HCT116 (cell line): ENCODE results near the gene RHNO1. TPM values are rescaled to one million over a fixed set of nuclear protein-coding genes. Genes with fewer than 3 reads are reported as not detected.

Source experiments
- ATAC-seq: fragments of 200-7000 bp; cut with Tn5 transposase; 2 replicates; pipeline ENCODE4 v1.9.1; 2020; ENCODE audit warnings: mild to moderate bottlenecking, moderate library complexity
- BruUV-seq: library from RNA; stranded (reverse); fragments of 400-500 nt; replicated peaks from 2 replicates; lab custom pipeline; 2021; lab: Mats Ljungman, UMichigan
- CTCF ChIA-PET: fragments of 300-600 bp; sonication (Branson Sonifier 250); formaldehyde crosslinking; loops from one replicate; lab custom pipeline; 2021; ENCODE audit warnings: antibody characterized with exemption; lab: Charles Lee
- POLR2A ChIA-PET: fragments of 300-600, 350-600 bp; sonication (Branson Sonifier 250); formaldehyde crosslinking; loops from one replicate; lab custom pipeline; 2021; ENCODE audit warnings: antibody characterized with exemption; lab: Charles Lee
- RAD21 ChIA-PET, 2 experiments: fragments of 300-600 bp; sonication (Branson Sonifier 250); formaldehyde crosslinking; loops; one replicate each; lab custom pipeline; 2023; ENCODE audit warnings: low total read pairs in 2 of 2; ENCODE audit not compliant: uncharacterized antibody in 2 of 2, unreplicated experiment in 2 of 2, low non-redundant PET in 1 of 2; lab: Charles Lee
- DNase-seq: peaks from one replicate; pipeline ENCODE4 v3.0.0-alpha.2; 2010; ENCODE audit warnings: low read depth, low spot score
- H2AFZ ChIP-seq: fragments of 200-600 bp; shearing (Covaris generic), sonication (generic); 2 replicates; pipeline ENCODE4 v1.6.1; 2017; ENCODE audit warnings: low read depth, mixed run types, mixed read lengths, antibody characterized with exemption, low read length; ENCODE audit not compliant: poor library complexity, severe bottlenecking
- H3K27ac ChIP-seq: 2 replicates; pipeline ENCODE4 v1.5.1; 2012; ENCODE audit warnings: low read depth, low read length
- H3K27me3 ChIP-seq: fragments of 200-600 bp; sonication (generic); 2 replicates; pipeline ENCODE4 v1.6.1; 2016; ENCODE audit warnings: mixed run types, low read length, mixed read lengths; ENCODE audit not compliant: insufficient read depth
- H3K36me3 ChIP-seq, 2 experiments: fragments of 200-500 bp in 1 of 2; fragments of 200-600 bp in 1 of 2; sonication (Bioruptor generic) in 1 of 2; sonication (generic) in 1 of 2; 2 replicates each; pipeline versions ENCODE4 v1.5.1 to v1.6.1; 2014 to 2016; ENCODE audit warnings: low read length in 2 of 2, inconsistent platforms in 1 of 2, mixed read lengths in 1 of 2, mixed run types in 1 of 2; ENCODE audit not compliant: insufficient read depth in 2 of 2, control insufficient read depth in 1 of 2
- H3K4me1 ChIP-seq, 2 experiments: fragments of 200-600 bp in 1 of 2; sonication (generic) in 1 of 2; 2 replicates each; pipeline versions ENCODE4 v1.5.1 to v1.6.1; 2012 to 2017; ENCODE audit warnings: low read length in 2 of 2, inconsistent platforms in 1 of 2, mild to moderate bottlenecking in 1 of 2, mixed read lengths in 1 of 2, mixed run types in 1 of 2, moderate library complexity in 1 of 2; ENCODE audit not compliant: insufficient read depth in 2 of 2, control insufficient read depth in 1 of 2
- H3K4me2 ChIP-seq: fragments of 200-600 bp; sonication (generic); 2 replicates; pipeline ENCODE4 v1.6.1; 2017; ENCODE audit warnings: mixed run types, low read length, mixed read lengths
- H3K4me3 ChIP-seq, 2 experiments: fragments of 200-600 bp in 1 of 2; sonication (generic) in 1 of 2; replicated peaks in 1 of 2; 2 replicates each; pipeline ENCODE4 v1.5.1; 2011 to 2016; ENCODE audit warnings: low read length in 2 of 2, control low read depth in 1 of 2, low read depth in 1 of 2, mild to moderate bottlenecking in 1 of 2, mixed read lengths in 1 of 2, mixed run types in 1 of 2
- H3K79me2 ChIP-seq: fragments of 200-600 bp; sonication (generic); 2 replicates; pipeline ENCODE4 v1.6.1; 2017; ENCODE audit warnings: mild to moderate bottlenecking, mixed run types, low read length, moderate library complexity, mixed read lengths; ENCODE audit not compliant: insufficient read depth
- H3K9ac ChIP-seq: fragments of 200-600 bp; sonication (generic); 2 replicates; pipeline ENCODE4 v1.6.1; 2016; ENCODE audit warnings: low read length, mixed read lengths
- H3K9me2 ChIP-seq: fragments of 200-600 bp; sonication (generic), shearing (Covaris generic); 2 replicates; pipeline ENCODE4 v1.6.1; 2017; ENCODE audit warnings: mixed run types, mild to moderate bottlenecking, moderate library complexity; ENCODE audit not compliant: insufficient read depth
- H3K9me3 ChIP-seq, 2 experiments: fragments of 200-500 bp in 1 of 2; fragments of 200-600 bp in 1 of 2; sonication (Bioruptor generic) in 1 of 2; sonication (generic) in 1 of 2; 2 replicates each; pipeline ENCODE4 v1.6.1; 2014 to 2017; ENCODE audit warnings: low read length in 2 of 2, mixed read lengths in 2 of 2, inconsistent platforms in 1 of 2, low read depth in 1 of 2, mild to moderate bottlenecking in 1 of 2, mixed run types in 1 of 2, moderate library complexity in 1 of 2; ENCODE audit not compliant: control insufficient read depth in 1 of 2, insufficient read depth in 1 of 2
- H4K20me1 ChIP-seq: fragments of 200-600 bp; sonication (generic), shearing (Covaris generic); 2 replicates; pipeline ENCODE4 v1.6.1; 2017; ENCODE audit warnings: mixed run types, mild to moderate bottlenecking, moderate library complexity; ENCODE audit not compliant: insufficient read depth
- CBX3 ChIP-seq: IDR thresholded peaks from 2 replicates; pipeline ENCODE4 v1.6.1; 2012; ENCODE audit warnings: low read depth
- CEBPB ChIP-seq: IDR thresholded peaks from 2 replicates; pipeline ENCODE4 v1.6.1; 2012; ENCODE audit warnings: low read depth
- CTCF ChIP-seq, 3 experiments: fragments of 200-600 bp in 1 of 3; sonication (generic) in 1 of 3; IDR thresholded peaks in 2 of 3; conservative IDR thresholded peaks in 1 of 3; 2 replicates each; pipeline ENCODE4 v1.5.1; 2012 to 2017; ENCODE audit warnings: low read depth in 2 of 3, low read length in 2 of 3, antibody characterized with exemption in 1 of 3, borderline replicate concordance in 1 of 3, control low read depth in 1 of 3, mild to moderate bottlenecking in 1 of 3, mixed read lengths in 1 of 3, mixed run types in 1 of 3, moderate library complexity in 1 of 3; ENCODE audit not compliant: insufficient read depth in 1 of 3
- EGR1 ChIP-seq: IDR thresholded peaks from 2 replicates; pipeline ENCODE4 v1.6.1; 2012; ENCODE audit warnings: low read depth
- ELF1 ChIP-seq: IDR thresholded peaks from 2 replicates; pipeline ENCODE4 v1.6.1; 2012; ENCODE audit warnings: low read depth, borderline replicate concordance
- EZH2 ChIP-seq: fragments of 200-600 bp; sonication (generic); IDR thresholded peaks from 2 replicates; pipeline ENCODE4 v1.6.1; 2017; ENCODE audit warnings: antibody characterized with exemption, mixed run types
- JUND ChIP-seq: IDR thresholded peaks from 2 replicates; pipeline ENCODE4 v1.6.1; 2012
- MAX ChIP-seq: IDR thresholded peaks from 2 replicates; pipeline ENCODE4 v1.6.1; 2012
- RAD21 ChIP-seq: IDR thresholded peaks from 2 replicates; pipeline ENCODE4 v1.6.1; 2012; ENCODE audit warnings: low read depth, mild to moderate bottlenecking
- REST ChIP-seq: IDR thresholded peaks from 2 replicates; pipeline ENCODE4 v1.6.1; 2012; ENCODE audit warnings: low read depth
- SIN3A ChIP-seq: IDR thresholded peaks from 2 replicates; pipeline ENCODE4 v1.6.1; 2012; ENCODE audit warnings: low read depth
- SRF ChIP-seq: IDR thresholded peaks from 2 replicates; pipeline ENCODE4 v1.6.1; 2012; ENCODE audit warnings: low read depth
- TCF7L2 ChIP-seq: IDR thresholded peaks from 2 replicates; pipeline ENCODE4 v1.7.0; 2011; ENCODE audit warnings: borderline replicate concordance, inconsistent platforms; ENCODE audit not compliant: insufficient read depth, insufficient read length; ENCODE audit errors: extremely low read depth
- ZNF274 ChIP-seq: fragments of 200-500 bp; sonication (Bioruptor generic); IDR thresholded peaks from 2 replicates; pipeline ENCODE4 v1.6.1; 2014; ENCODE audit warnings: mild to moderate bottlenecking, low read depth, low read length, inconsistent platforms
- intact Hi-C: fragments of 100-400 bp; cut with micrococcal nuclease; formaldehyde crosslinking; loops from 2 replicates; pipeline ENCODE4 v1.10.0; 2022
- total RNA-seq: library from RNA; stranded (reverse); gene quantifications from one replicate; pipeline ENCODE4 v1.2.1, GENCODE V29; 2021; ENCODE audit not compliant: unreplicated experiment

Gene RHNO1
- total RNA-seq, 1 experiment from 2014 or later: 29.7 TPM

GRCh38 chr12:2836574-2836973 is 40.4 kb upstream of the RHNO1 start:
- Histone ChIP-seq H3K4me2 (no peak overlapping the region), H3K27me3 (no peaks in the 10 kb centered on the region), H3K36me3 (0 out of 4 replicates have a peak, but pooled peaks cover 0 to 3% of the 10 kb centered on the region in 2 experiments), H3K9me2 (no peaks in the 10 kb centered on the region), H3K9me3 (no peaks in the 10 kb centered on the region), H4K20me1 (no peaks in the 10 kb centered on the region), H3K79me2 (no peaks in the 10 kb centered on the region), H2AFZ (no peak overlapping the region), H3K27ac (no peak overlapping the region), H3K4me3 (no peak overlapping the region), H3K9ac (no peak overlapping the region), H3K4me1 (no peaks in the 10 kb centered on the region)
- ChIA-PET POLR2A (no interaction called here), RAD21 (no interaction called here), CTCF (no interaction called here)
- no peak for DNase-seq
- no peak for ATAC-seq
- TF ChIP-seq SRF: no peak
- no peak for TF ChIP-seq EZH2
- no peak for TF ChIP-seq ZNF274
- no peak for TF ChIP-seq CEBPB
- TF ChIP-seq JUND: no peak
- no peak for TF ChIP-seq RAD21
- intact Hi-C loops: no loop called here
- BruUV-seq: no TSS peak

- no peaks in the 10 kb centered on the region for H4K20me1 ChIP-seq
- 0 out of 4 replicates have a peak, but pooled peaks cover 0 to 3% of the 10 kb centered on the region in 2 experiments for H3K36me3 ChIP-seq
- no peaks in the 10 kb centered on the region for H3K79me2 ChIP-seq
- H3K4me3 ChIP-seq: no peak overlapping the region
- ATAC-seq (no peak), DNase-seq (no peak)
- ChIA-PET RAD21 (no interaction called here), POLR2A (no interaction called here), CTCF (no interaction called here)
- H2AFZ ChIP-seq: no peak overlapping the region
- BruUV-seq: no TSS peak
- no peak overlapping the region for H3K27ac ChIP-seq
- no peaks in the 10 kb centered on the region for H3K9me2 ChIP-seq
- no peaks in the 10 kb centered on the region for H3K27me3 ChIP-seq
- H3K9me3 ChIP-seq: no peaks in the 10 kb centered on the region
- no peaks in the 10 kb centered on the region for H3K4me1 ChIP-seq
- intact Hi-C loops: no loop called here
- H3K4me2 ChIP-seq: no peak overlapping the region
- TF ChIP-seq RAD21: no peak
- no peak for TF ChIP-seq REST
- TF ChIP-seq SIN3A: no peak
- TF ChIP-seq SRF: no peak
- TF ChIP-seq CTCF (IDR thresholded peaks at IDR 0.05 in 2 of 3, conservative IDR thresholded peaks at IDR 0.05 in 1 of 3; ENCODE audit: borderline replicate concordance in 1 of 3, insufficient read depth in 1 of 3, low read depth in 2 of 3, low read length in 2 of 3): no peak
- TF ChIP-seq TCF7L2: no peak
- no peak for TF ChIP-seq MAX
- TF ChIP-seq CBX3: no peak
- no peak for TF ChIP-seq ELF1
- TF ChIP-seq JUND: no peak
- no peak for TF ChIP-seq EGR1
- no peak overlapping the region for H3K9ac ChIP-seq
These were observed 35.9 kb upstream of the RHNO1 start for GRCh38 chr12:2841056-2841650.
